Parietal lobe (tissue), 1 donor: Measurements from ENCODE around the gene WBP11. TPM values are rescaled to one million over a fixed set of nuclear protein-coding genes. Genes with fewer than 3 reads are reported as not detected.

ENCODE experiments used
- total RNA-seq: library from RNA; depleted of rRNA; stranded (reverse); fragments of >200 nt; gene quantifications from one replicate; pipeline ENCODE4 v1.2.3, GENCODE V29; 2014

Gene WBP11
- 25.4 TPM for total RNA-seq

DNA sequence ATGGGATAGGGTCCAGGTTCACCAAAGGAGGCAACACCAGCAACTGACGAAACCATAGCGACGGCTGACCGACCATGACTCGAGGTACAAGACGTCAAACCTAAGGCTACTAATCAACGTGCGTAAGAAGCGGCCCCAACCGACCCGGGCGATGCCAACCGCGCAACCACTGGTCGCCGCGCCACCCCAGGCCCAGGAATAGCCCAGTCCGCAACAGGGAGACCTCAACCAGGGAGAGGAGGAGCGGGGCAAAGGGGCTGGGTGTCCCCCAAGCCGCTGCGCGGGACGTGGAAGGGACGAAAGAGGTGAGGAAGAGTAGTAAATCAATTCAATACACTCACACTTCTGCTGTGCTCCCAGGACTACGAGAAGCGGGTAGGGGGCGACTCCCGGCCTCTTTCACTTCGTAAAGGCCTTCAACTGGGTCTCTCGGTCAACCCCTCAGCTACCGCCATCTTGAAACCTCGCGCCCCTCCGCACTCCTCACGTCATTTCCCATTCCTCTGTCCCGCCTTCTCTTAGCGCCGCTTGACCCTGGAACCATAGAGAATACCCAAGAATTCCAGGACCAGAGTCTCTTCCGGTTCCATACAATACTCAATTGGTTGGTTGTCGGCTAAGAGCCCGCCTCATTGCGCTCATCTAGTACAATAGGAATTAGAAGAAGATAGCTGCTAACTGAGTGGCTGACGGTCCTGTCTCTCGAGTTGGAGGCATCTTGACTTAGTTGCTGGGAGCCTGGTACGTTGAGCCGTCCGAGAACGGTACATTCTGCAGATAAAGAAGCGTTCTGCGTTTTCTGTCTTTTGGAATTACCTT, at the start of gene WBP11, which contains the start of gene C12orf60:
Gene WBP11, minus strand, starts transcription at position 468 of the 819 bp plus-strand sequence. CDS start 2,095 bp downstream, outside the sequence.
Gene C12orf60, plus strand, starts transcription at position 660 of the 819 bp plus-strand sequence. CDS start 19,266 bp downstream, outside the sequence.

GRCh38 chr12:14843425-14843887, 40.2 kb upstream of the WBP11 start, which contains the start of gene ART4:
Gene ART4, minus strand, starts transcription at chr12:14843526. Its CDS starts 413 bp downstream, at chr12:14843113.

DNA sequence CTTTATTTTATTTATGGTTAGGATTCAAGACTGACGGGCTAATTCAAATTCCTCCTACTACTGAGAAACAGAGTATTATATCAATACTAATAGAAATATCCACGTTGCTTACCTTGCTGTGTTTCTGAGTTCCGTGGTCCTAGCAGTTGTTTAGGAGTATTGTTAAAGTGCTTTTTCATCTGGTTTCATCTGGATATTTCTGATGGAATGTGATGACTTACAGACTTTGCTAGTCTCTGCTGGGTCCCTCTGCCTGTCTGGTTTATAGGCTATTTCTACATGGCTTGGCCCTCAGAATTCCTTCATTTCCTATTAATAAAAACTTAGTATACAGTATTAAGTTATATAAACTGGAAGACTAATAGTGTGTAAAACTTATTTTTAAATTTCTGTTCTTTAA, 10.7 kb upstream of the WBP11 start, which contains the start of gene SMCO3:
Gene SMCO3, minus strand, starts transcription at position 169 of the 400 bp plus-strand sequence. CDS start 7,502 bp downstream, outside the sequence.

Other genes with a start within 250 kb of the WBP11 start
- 0.94 TPM for gene PLBD1, start 235.6 kb downstream of the WBP11 start, total RNA-seq
- gene GUCY2C, start 106.9 kb downstream of the WBP11 start, total RNA-seq, result not detected
- 1.3 TPM for gene C12orf60, start 192 bp upstream of the WBP11 start, total RNA-seq
- gene SMCO3, start 10.7 kb upstream of the WBP11 start, total RNA-seq, result not detected
- gene ART4, start 40.0 kb upstream of the WBP11 start, total RNA-seq, result not detected
- 1.6 TPM for gene MGP, start 82.4 kb upstream of the WBP11 start, total RNA-seq
- not detected for gene ERP27, start 135.1 kb upstream of the WBP11 start, total RNA-seq
- 14.7 TPM for gene ARHGDIB, start 158.1 kb upstream of the WBP11 start, total RNA-seq
- gene PDE6H, start 169.6 kb upstream of the WBP11 start, total RNA-seq, result not detected